Activated CD8-positive, alpha-beta memory T cell treated with anti-CD3 and anti-CD28 coated beads, Interleukin-2, amount 50 U/mL, for 4 hours (primary cell): ENCODE data around the gene SMOC2.

Source experiments
- DNase-seq: peaks from one replicate; pipeline ENCODE4 v3.0.0-alpha.2; 2020

The SMOC2 gene

GRCh38 chr6:168581706-168582105 is 140.7 kb downstream of the SMOC2 start:
- DNase-seq, result no peak

- DNase-seq, result no peak
Measured at GRCh38 chr6:168582571-168582981, 141.6 kb downstream of the SMOC2 start.

GRCh38 chr6:168583126-168583525 is 142.1 kb downstream of the SMOC2 start:
- DNase-seq, result no peak

DNA sequence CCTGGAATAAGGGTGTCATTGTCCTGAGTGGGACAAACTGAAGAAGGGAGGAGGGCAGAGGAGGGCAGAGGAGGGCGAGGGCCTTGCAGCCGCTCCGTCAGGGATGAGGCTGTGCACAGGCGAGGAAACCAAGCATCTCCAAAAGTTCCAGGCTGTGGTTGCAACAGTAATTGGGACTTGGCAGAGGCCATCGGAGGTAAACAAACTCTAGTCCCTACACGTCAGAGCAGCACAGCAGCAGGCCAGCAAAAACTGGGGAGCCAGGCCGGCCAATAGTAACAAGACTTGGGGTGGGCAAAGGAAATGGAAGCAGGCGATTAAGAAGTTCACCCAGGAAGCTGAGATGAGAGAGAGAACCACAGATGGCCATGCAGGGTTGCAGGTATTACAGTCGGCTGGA is 142.8 kb downstream of the SMOC2 start:
- no peak for DNase-seq

DNA sequence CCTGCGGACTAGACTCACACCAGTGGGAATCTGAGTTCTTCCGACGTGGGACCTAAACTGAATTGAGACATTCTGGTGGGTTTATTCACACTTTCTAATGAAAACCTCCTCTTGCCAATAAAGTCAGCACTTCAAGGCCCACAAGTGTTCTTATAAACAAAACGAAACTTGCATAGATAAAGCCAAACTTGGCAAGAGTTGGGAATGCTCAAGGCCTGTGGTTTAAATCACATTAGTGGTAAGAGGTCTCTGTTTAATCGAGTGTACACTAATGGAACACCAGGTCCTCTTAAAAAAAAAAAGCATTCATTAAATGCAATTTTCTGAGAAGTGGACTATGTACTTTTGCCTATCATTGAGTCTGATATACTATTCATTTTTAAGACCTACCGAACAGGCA is 143.3 kb downstream of the SMOC2 start:
- DNase-seq, result no peak

GRCh38 chr6:168584671-168585070 is 143.7 kb downstream of the SMOC2 start:
- DNase-seq, result no peak

DNA sequence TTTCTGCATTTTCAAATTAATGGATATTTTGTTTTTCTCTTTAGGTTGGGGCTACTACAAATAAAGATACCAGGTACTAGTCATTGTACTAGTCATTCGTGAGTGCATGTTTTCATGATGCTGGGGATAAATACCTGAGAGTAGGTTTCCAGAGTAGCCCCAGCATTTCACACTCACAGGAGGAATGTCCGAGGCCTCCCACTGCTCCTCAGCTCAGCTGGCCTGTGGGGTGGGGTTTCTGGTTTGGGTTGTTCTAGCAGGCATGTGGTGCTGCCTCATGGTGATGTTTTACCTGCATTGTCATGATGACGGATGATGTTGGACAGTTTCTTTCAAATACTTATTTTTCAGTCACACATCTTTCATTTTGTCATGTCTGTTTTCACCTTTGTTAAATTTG is 144.5 kb downstream of the SMOC2 start:
- DNase-seq, result no peak

GRCh38 chr6:168589275-168589674 is 148.3 kb downstream of the SMOC2 start:
- DNase-seq, result no peak

DNA sequence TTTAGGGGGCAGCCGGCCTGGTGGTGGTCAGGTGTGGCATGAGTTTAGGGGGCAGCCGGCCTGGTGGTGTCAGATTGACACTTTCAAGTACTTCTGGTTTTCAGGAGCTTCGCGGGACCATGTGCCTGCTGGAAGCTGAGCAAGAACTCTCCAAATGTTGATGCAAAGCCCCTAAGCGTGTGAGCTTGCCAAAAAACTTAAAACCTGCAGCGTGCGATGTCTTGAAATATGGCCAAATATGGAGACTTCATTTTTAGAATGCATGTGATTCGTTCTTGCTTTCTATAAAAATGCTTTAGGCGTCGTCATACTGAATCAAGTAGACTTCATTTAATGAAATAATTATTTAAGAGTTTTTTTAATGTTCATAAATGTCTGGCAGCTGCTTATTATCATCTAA is 149.4 kb downstream of the SMOC2 start:
- no peak for DNase-seq

DNA sequence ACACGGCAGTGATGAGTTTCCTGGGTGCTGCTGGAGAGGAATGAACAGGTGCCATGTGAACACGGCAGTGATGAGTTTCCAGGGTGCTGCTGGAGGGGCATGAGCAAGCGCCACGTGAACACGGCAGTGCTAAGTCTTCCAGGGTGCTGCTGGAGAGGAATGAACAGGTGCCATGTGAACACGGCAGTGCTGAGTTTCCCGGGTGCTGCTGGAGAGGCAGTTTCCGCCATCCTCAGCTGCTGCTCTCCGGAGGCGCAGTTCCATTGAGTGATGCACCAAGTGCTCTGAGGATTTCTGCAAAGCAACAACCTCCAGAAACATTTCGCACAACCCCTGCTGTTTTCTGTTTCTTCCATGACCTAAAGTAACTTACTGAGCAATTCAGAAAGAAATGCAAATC is 155.4 kb downstream of the SMOC2 start:
- DNase-seq, result no peak

- no peak for DNase-seq
Measured at GRCh38 chr6:168597471-168597875, 156.5 kb downstream of the SMOC2 start.

- DNase-seq, result no peak
Measured at GRCh38 chr6:168598251-168599117, 157.5 kb downstream of the SMOC2 start.

DNA sequence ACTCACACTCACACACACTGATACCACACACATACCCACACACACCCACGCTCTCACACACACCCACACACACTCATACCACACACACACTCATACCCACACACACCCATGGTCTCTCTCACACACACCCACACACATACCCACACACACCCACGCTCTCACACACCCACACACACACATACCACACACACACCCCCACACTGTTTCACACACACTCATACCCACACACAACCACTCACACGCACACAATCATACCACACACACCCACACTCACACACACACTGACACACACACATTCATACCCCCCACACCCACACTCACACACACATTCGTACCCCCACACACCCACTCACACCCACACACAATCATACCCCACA is 158.1 kb downstream of the SMOC2 start:
- no peak for DNase-seq

- no peak for DNase-seq
Measured at GRCh38 chr6:168599769-168600330, 158.9 kb downstream of the SMOC2 start.

DNA sequence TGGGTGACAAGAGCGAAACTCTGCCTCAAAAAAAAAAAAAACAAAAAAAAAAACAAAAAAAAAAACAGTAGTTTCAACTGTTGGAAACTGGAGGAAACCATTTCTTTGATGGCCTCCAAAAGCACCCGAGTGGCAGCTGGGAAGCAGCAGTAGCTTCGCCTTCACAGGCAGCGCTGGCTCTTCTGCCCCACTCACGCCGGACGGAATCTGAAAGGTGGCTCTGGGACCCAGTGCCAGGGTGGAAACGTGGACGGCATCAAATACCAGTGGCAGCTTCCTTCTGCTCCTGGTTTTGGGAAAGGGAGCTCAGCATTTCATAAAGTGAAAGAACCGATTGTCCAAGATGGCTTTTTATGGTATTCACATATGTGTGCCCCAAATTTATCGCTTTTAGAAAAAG is 159.4 kb downstream of the SMOC2 start:
- no peak for DNase-seq

DNA sequence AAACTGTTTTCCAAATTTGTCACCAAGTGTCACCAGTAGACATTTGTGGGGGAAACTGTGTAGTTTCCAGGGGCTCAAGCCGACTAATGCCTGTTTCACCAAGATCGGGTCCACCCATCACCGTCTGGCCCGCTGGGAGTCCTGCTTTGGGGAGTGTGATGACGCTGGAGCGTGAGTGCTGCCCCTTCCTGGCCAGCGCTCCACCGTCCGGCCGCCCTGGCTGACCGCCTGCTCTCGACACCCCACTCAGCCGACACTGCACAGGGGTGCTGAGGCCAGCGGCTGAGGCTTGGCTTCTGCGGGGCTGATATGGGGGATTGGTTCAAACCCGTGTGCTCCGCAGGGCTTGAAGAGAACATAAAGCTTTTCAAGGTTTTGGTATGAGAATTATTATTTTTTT is 160.1 kb downstream of the SMOC2 start:
- no peak for DNase-seq

DNA sequence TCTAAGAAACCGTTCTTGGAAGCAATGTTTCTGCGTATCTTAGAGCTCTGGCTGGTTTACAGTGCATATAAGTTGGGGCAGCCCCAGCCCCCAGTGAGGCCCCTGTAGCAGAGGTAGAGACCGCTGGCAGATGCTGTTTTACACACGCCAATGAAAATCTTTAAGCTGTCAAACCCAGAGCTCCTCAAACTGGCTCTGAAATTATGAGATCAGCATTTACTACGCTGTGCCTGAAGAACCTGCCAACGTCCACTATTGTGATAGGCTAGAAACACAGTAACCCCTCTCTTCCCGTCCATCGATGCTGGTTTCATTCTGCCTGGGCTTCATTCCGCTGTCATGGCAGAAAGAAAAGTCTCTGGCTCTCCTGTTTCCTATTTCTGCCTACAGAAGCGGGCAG is 160.6 kb downstream of the SMOC2 start:
- DNase-seq, result no peak

DNA sequence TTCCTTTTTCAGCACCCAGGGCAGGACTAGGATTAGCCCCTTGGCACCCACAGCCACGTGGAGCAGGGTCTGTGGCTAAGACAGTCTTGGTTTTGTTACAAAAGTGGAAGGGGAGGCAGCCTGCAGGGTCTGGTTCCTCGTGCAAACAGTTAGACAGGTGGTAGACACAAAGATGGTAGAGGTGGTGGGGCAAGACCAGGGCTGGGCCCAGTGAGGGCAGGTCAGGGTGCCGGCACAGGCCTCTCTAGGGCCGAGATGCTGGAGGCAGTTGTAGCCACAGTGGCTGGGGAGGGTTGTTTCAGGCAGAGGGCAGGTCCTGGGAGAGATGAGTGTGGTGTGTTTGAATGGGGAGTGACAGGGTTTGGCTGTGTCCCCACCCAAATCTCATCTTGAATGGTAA is 161.6 kb downstream of the SMOC2 start:
- no peak for DNase-seq

GRCh38 chr6:168603234-168603633 is 162.2 kb downstream of the SMOC2 start:
- DNase-seq, result no peak

DNA sequence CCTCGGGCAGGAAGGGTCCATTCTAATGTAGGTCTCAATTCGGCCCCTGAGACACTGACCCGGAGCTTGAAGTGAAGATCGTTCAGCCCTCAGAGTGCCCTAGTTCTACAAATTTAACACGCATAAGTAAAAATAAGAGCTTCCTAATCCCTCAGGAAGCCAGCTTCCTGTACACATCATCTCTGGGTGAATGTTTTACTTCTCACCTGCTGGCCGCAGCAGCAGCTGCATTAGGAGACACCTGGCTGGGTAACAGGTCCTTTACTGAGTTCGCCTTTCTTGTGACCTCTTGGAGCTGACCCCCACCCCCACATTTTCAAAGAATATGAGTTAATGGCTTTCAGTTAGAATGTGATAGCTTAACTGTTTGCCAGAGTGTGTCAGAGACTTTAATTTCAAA is 165.0 kb downstream of the SMOC2 start:
- DNase-seq, result no peak

DNA sequence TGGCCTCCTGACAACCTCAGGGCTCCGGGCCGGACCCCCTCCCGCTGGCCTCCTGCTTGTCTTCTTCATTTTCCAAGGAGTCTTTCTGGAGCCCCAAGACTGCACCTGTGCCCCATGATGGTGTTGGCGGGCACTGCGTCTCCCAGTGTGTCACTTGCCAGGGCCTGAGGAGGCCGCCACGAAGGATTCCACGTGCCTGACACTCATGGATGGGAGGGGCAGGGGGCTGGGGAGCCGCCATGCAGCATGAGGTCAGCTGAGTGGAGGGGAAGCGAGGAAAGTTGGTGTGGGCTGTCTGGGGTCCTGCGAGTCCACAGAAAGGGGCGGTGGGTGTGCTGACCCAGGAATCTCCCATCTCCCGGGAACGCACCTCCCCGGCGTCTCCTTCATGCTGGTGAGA is 165.7 kb downstream of the SMOC2 start:
- no peak for DNase-seq

- no peak for DNase-seq
Measured at GRCh38 chr6:168607272-168608112, 166.5 kb downstream of the SMOC2 start.

DNA sequence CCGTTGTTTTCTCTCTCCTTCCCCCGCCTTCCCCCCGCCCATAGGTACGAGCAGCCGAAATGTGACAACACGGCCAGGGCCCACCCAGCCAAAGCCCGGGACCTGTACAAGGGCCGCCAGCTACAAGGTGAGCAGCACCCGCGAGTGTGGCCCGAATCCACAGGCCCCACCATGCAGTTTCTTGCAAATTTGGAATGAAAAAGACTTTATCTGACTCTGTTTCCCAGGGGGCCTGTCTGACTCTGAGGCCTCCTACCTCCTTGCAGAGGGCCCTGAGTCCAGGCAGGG is 167.1 kb downstream of the SMOC2 start:
- no peak for DNase-seq

GRCh38 chr6:168609026-168609685 is 168.2 kb downstream of the SMOC2 start:
- no peak for DNase-seq
